HG03025 (cell line): ENCODE data around the gene P2RY8.

ENCODE experiments used
- ATAC-seq: cut with Tn5 transposase; IDR thresholded peaks from one replicate; pipeline ENCODE4 v1.9.1; 2021; ENCODE audit warnings: mild to moderate bottlenecking, moderate library complexity; ENCODE audit not compliant: unreplicated experiment, low FRiP score

Gene P2RY8

GRCh38 chrX:1421433-1422134 lies 115.4 kb downstream of the P2RY8 start:
- ATAC-seq = no peak

GRCh38 chrX:1420371-1420770 lies 116.6 kb downstream of the P2RY8 start:
- ATAC-seq = no peak

- no peak for ATAC-seq
Measured at GRCh38 chrX:1419545-1420355, 117.2 kb downstream of the P2RY8 start.

- ATAC-seq = no peak
Measured at GRCh38 chrX:1418901-1419544, 118.0 kb downstream of the P2RY8 start.

GRCh38 chrX:1417921-1418771 lies 118.8 kb downstream of the P2RY8 start:
- no peak for ATAC-seq

- ATAC-seq = no peak
Measured at GRCh38 chrX:1416965-1417760, 119.8 kb downstream of the P2RY8 start.

- no peak for ATAC-seq
Measured at GRCh38 chrX:1416327-1416784, 120.6 kb downstream of the P2RY8 start.
